ENCODE data around the gene ZNF611.
"Not testable (repeated sequence)": the region's sequence is repeated elsewhere in the genome, so short reads cannot be mapped to it uniquely, and the experiment has no call there.

DNA sequence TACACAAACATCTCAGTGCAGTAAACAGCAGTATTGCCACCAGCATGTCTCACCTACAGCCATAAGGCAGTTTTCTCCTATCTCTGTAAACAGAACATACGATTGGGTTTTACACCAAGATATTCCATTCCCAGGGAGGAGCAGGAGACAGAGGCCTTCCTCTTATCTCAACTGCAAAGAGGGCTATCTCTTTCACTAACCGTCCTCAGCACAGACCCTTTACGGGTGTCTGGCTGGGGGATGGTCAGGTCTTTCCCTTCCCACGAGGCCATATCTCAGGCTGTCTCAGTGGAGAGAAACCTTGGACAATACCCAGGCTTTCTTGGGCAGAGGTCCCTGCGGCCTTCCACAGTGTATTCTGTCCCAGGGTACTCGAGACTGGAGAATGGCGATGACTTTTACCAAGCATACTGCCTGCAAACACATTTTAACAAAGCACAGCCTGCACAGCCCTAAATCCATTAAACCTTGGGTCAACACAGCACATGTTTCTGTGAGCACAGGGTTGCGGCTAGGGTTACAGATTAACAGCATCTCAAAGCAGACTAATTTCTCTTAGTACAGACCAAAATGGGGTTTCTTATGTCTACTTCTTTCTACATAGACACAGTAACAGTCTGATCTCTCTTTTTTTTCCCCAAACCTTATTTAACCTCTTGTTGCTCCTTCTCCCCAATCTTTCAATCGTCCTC, 10.8 kb downstream of the ZNF611 start:
- not testable (repeated sequence) for TF ChIP-seq CTCF (IDR thresholded peaks at IDR 0.05); ATF1 (CRISPR knock-in tag; IDR thresholded peaks at IDR 0.05); SMAD4 (CRISPR knock-in tag; IDR thresholded peaks at IDR 0.05); SP1 (CRISPR knock-in tag; conservative IDR thresholded peaks at IDR 0.05); CREB1 (CRISPR knock-in tag; IDR thresholded peaks at IDR 0.05); IRF2 (CRISPR knock-in tag; IDR thresholded peaks at IDR 0.05; ENCODE audit: borderline replicate concordance, low read depth); USF1 (CRISPR knock-in tag; IDR thresholded peaks at IDR 0.05); CREM (CRISPR knock-in tag; IDR thresholded peaks at IDR 0.05); ZNF425 (CRISPR knock-in tag; conservative IDR thresholded peaks at IDR 0.05); MXD4 (CRISPR knock-in tag; IDR thresholded peaks at IDR 0.05; ENCODE audit: borderline replicate concordance); ETV6 (CRISPR knock-in tag; IDR thresholded peaks at IDR 0.05)
- TF ChIP-seq, protein P1, sequence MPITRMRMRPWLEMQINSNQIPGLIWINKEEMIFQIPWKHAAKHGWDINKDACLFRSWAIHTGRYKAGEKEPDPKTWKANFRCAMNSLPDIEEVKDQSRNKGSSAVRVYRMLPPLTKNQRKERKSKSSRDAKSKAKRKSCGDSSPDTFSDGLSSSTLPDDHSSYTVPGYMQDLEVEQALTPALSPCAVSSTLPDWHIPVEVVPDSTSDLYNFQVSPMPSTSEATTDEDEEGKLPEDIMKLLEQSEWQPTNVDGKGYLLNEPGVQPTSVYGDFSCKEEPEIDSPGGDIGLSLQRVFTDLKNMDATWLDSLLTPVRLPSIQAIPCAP (CRISPR knock-in tag; IDR thresholded peaks at IDR 0.05) = not testable (repeated sequence)
- TF ChIP-seq, protein P2, sequence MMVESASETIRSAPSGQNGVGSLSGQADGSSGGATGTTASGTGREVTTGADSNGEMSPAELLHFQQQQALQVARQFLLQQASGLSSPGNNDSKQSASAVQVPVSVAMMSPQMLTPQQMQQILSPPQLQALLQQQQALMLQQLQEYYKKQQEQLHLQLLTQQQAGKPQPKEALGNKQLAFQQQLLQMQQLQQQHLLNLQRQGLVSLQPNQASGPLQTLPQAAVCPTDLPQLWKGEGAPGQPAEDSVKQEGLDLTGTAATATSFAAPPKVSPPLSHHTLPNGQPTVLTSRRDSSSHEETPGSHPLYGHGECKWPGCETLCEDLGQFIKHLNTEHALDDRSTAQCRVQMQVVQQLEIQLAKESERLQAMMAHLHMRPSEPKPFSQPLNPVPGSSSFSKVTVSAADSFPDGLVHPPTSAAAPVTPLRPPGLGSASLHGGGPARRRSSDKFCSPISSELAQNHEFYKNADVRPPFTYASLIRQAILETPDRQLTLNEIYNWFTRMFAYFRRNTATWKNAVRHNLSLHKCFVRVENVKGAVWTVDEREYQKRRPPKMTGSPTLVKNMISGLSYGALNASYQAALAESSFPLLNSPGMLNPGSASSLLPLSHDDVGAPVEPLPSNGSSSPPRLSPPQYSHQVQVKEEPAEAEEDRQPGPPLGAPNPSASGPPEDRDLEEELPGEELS (CRISPR knock-in tag; IDR thresholded peaks at IDR 0.05) = not testable (repeated sequence)
- TF ChIP-seq, protein P3, sequence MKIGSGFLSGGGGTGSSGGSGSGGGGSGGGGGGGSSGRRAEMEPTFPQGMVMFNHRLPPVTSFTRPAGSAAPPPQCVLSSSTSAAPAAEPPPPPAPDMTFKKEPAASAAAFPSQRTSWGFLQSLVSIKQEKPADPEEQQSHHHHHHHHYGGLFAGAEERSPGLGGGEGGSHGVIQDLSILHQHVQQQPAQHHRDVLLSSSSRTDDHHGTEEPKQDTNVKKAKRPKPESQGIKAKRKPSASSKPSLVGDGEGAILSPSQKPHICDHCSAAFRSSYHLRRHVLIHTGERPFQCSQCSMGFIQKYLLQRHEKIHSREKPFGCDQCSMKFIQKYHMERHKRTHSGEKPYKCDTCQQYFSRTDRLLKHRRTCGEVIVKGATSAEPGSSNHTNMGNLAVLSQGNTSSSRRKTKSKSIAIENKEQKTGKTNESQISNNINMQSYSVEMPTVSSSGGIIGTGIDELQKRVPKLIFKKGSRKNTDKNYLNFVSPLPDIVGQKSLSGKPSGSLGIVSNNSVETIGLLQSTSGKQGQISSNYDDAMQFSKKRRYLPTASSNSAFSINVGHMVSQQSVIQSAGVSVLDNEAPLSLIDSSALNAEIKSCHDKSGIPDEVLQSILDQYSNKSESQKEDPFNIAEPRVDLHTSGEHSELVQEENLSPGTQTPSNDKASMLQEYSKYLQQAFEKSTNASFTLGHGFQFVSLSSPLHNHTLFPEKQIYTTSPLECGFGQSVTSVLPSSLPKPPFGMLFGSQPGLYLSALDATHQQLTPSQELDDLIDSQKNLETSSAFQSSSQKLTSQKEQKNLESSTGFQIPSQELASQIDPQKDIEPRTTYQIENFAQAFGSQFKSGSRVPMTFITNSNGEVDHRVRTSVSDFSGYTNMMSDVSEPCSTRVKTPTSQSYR (CRISPR knock-in tag; IDR thresholded peaks at IDR 0.05) = not testable (repeated sequence)

Measured in WTC11 (cell line).